Measurements from ENCODE around the gene ARPC5.

DNA sequence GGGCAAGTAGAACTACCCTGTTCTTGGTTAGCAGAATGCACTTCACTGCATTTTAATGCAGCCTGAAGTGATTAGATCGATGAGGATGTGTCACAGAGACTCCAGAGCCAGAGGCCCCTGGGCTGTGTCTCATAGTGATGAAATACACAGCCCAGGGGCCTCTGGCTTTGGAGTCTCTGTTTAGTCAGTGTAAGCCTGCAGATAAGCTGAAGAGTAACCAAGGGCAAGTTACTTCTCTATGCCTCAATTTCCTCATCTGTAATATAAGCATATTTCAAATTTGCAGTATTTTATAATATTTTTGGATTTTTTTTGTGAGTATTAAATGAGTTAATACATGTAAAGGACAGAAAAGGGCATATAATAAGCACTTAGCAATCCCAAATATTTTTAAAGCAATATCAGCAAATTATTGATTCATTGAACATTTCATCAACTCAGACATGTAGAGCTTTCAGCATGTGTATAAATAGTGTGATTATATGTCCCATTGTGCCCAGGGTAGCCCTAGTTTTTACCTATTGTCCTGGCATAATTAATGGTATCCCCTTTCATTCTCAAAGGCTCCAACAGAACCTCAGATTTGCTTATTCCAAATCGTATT, 41.1 kb upstream of the ARPC5 start:
- TF ChIP-seq CTCF (IDR thresholded peaks at IDR 0.05), result no peak
- TF ChIP-seq POLR2A (IDR thresholded peaks at IDR 0.05), result no peak
- TF ChIP-seq EP300 (IDR thresholded peaks at IDR 0.05; ENCODE audit: low read depth), result no peak

Measured in transverse colon (tissue), 3 donors.